Stimulated activated CD8-positive, alpha-beta memory T cell treated with anti-CD3 and anti-CD28 coated beads, Interleukin-12 subunit alpha, Interleukin-12 subunit beta, amount 100 ng/mL, for 1 hour (primary cell): ENCODE measurements around the gene C1QL1.

Source experiments
- DNase-seq: peaks from one replicate; pipeline ENCODE4 v3.0.0-alpha.2; 2020; ENCODE audit warnings: low read depth

C1QL1 gene

DNA sequence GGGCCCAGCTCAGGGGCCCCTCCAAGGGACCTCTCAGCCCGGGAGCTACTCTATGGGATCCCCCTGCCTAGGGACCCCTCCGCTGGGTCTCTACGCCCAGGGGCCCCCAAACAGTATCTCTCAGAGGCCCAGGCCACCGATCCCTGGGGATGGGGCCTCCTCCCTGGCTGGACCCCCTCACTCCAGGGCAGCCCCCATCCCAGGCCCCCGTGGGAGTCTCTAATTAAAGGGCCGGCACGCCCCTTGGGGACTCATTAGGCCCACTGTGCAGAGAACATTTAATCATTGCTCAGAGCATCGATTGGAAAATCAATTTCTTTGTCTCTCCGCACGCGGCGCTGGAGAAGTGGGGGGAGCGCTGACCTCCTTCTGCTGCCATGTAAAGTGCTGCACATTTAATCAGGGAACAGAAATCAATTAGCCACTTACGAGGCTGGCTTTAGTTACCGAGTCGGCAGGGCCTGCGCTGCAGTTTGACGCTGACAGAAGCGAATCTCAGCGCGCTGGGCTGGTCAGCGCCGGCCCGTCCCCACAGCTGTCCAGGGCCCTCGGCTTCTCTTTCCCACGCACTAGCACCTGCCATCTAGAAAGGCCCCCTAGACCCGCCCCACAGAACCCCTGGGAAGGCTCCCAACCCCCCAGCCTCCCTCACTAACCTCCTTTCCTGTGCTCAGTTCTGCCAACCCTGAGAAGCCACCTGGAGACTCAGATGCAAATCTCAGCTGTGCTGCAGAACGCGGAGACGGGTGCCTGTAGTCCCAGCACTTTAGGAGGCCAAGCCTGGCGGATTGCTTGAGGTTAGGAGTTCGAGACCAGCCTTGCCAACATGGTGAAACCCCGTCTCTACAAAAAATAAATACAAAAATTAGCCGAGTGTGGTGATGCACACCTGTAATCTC lies 20.2 kb upstream of the C1QL1 start:
- no peak for DNase-seq

DNA sequence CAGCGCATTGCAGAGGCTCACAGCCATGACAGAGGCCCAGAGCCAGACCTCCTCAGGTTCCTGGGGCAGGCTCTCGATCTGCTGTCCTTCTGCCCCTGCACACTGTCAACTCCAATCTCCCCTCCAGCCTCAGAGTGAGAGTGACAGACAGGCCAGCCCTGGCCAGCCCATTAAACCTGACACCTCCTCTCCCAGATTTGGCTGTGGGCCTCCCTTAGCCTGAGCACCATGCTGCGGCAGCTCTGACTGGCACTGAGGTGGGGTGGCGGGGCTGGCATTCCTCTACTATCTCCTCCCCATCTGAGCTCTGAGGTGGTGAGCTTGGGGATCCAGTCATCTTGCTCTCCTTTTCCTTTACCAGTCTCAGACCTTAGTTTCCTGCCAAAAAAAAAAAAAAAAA lies 15.5 kb upstream of the C1QL1 start:
- DNase-seq = no peak

DNA sequence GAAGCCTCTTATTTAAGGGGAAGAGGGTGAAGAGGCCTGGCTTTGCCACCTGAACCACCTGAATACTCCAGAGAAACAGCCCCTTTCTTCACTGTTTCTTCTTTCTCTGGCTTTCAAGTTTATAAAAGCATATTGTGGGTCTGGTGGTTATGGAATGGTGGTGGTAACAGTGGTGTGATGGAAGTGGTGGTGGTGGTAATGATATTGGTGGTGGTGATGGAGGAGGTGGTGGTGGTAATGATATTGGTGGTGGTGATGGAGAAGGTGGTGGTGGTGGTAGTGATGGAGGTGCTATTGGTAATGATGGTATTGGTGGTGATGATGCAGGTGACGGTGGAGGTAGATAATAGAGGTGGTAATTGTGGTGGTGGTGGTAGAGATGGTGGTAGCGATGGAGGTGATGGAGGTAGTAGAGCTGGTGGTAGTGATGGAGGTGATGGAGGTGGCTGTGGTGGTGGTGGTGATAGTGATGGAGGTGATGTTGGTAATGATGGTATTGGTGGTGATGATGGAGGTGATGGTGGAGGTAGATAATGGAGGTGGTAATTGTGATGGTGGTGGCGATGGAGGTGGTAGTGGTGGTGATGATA lies 14.1 kb upstream of the C1QL1 start:
- DNase-seq = no peak

DNA sequence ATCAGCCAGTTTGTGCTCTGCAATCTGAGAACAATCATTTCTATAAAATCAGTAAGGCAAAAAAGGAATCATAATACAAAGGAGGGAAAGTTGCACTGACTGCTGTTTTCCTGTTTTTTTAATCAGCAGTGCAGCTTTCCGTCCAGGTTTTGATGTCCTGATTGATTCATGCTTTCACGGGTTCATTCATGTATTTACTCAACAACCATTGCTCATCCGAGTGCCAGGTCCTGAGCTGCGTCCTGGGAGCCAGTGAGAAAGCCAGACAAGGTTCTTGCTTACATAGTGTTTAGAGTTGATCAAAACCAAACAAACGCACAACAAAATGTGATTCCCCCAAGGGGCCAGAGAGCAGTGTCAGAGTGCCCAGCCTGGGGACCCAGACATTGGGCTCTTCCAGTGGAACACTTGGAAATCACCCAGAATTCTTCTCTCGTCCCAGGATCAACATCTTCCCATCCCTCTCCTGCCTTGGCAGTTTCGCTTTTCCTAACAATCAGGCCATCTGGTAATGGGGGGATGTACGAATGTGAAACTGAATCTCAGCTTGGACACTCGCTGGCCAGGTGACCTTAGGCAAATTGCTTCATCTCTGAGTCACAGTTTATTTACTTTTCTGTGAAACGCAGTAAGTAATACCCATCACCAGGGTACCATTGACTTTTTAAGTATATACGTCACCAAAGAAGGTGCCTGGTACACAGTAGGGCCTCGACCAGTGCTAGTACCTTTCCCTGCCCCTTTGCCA lies 13.3 kb upstream of the C1QL1 start:
- DNase-seq = no peak

DNA sequence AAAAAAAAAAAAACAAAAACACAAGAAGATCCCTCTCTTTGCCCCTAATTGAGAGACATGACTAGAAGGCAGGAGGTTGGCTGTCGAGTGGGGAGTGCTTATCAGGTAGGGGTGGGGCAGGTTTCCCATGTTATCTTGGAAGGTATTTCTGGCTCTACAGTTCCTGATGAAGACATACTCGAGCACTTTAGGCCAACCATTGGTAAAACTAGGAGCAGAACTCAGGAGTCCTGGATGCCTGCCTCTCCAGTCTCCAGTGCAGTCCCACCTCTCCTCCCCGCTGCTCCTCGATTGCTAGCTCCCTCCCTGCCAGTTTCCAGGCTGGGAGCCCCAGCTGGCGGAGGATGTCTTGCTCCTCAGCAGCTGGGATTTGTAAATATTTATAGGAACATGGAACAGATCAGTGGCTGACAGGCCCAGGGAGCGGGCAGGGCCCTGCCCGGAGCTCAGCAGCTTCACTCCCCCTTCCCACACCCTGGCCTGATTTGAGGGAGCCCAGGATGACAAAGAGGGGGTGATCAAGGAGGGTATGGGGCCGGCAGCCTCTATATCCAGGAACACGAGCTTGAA lies 11.4 kb upstream of the C1QL1 start:
- DNase-seq = no peak

DNA sequence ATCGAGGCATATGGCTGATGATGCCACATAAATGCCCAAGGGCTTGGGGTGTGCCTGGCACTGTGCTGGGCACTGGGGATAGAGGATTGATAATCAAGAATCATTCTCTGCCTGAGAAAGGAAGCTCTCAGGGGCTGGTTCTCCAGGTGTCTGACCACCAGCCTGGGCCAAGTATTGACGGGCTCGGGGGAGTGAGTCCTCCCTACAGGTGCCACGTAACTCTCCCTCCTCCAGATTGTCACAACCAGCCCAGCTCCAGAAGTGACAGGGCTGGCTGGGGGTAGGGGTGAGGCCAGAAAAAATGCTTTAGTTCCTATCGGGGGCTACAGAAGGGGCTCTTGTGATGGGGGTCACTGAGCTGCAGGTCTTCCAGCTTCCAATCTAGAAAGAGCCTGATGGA lies 10.7 kb upstream of the C1QL1 start:
- no peak for DNase-seq

DNA sequence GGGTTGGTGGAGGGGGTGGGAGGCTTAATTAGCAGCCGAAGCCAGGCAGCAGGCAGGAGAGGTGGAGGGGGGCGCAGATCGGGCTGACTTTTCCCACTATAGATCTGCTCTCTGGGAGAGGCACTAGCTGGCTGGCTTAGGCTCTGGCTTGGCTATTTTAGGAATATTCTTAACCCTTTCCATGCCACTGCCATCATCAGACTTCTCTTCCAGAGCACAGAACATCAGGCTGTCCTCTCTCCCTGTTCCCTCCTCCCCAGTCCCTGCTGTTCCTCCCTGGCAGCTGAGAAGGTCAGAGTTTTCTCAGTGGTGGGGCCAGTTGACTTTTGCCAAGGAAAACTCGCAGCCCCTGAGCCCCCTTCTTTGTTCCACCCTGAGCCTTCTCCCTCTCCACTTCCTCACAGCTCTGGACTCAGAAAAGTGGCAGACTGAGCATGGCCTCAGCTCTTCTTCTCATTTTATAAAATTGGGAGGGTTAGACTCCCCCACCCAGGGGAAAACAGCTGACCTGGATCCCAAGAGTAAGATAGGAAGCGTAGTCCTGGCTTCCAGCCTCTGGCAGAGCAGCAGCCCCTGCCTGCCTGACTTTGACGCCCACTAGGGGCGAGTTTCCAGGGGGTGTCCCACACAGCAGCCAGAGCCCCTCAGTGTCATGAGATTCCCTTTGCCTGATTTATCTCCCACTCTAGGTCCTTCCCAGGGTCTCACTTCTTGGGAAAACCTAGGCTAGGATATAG lies 9.9 kb upstream of the C1QL1 start:
- DNase-seq = no peak

DNA sequence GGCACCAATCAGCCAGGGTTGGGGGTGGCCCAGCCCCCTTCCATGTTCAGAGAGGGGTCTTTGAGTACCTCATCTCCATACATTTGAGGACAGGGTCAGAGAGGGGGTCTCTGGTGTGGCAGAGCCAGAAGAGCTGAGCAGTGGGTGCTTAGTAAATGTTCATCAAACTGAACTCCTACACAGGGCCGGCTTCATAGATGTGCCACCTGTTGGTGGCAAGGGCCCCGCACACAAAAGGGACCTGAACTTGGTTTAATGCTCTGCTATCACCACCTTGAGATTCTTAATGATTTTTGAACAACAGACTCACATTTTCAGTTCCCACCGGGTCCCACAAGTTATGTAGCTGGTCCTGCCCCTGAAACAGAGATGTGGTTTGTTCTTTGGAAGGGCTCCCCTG lies 9.0 kb upstream of the C1QL1 start:
- DNase-seq = no peak

DNA sequence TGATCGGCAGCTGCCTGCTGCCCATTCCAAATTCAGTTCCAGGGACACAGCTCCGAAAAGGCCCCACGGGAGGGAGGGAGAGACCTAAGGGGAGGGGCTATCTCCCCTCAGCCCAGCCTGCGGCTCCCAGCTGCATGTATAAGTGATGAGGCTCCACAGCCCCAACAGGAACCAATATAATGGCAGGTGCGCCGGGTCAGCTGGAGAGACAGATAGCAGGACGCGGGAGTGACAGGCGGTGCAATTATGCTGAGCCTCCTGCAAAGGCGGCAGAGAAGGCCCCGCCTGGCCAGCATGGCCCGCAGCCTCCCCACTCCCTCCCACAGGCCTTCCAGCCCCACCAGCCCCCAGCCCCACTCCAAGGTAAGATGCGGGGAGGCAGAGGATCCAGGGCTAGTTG lies 8.1 kb upstream of the C1QL1 start:
- no peak for DNase-seq

DNA sequence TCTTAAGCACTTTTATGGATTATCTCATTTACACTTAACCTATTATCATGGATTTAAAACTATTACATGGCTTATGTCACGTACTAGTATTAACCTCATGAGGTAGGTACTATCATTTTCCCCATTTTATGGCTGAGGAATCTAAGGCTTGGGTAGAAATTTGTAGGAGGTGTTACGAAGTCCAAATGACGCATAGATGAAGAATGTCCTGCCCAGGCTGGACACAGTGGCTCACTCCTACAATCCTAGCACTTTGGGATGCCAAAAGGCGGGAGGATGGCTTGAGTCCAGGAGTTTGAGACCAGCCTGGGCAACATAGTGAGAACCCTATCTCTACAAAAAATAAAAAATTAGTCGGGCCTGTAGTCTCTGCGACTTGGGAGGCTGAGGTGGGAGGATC lies 4.8 kb upstream of the C1QL1 start:
- DNase-seq = no peak

DNA sequence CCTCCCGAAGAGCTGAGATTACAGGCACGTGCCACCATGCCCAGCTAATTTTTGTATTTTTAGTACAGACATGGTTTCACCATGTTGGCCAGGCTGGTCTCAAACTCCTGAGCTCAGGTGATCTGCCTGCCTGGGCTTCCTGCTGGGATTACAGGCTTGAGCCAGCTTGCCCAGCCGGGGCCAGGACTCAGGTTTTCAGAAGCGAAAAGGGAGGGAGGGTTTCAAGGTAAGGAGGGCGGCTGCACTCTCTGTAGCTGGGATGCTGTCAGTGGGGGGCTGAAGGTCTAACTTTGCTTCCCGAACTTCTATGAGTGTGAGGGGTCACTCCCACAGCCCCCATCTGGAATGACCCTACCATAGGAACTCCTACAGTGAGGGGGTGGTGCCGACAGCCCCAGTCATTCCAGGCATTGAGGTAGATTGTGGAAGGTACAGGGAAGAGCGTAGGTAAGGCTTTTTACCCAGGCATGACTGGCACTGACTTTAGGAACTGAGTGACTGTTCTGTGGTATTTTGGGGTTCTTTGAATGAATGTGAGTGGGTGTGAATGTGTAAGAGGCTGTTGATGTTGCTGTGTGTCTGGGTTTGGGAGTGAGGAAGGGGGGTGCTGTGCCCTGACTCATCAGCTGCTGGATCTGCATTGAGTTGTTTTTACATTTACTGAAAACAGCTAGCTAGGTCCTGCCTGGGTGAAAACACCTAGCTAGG lies 3.8 kb upstream of the C1QL1 start:
- DNase-seq = no peak

DNA sequence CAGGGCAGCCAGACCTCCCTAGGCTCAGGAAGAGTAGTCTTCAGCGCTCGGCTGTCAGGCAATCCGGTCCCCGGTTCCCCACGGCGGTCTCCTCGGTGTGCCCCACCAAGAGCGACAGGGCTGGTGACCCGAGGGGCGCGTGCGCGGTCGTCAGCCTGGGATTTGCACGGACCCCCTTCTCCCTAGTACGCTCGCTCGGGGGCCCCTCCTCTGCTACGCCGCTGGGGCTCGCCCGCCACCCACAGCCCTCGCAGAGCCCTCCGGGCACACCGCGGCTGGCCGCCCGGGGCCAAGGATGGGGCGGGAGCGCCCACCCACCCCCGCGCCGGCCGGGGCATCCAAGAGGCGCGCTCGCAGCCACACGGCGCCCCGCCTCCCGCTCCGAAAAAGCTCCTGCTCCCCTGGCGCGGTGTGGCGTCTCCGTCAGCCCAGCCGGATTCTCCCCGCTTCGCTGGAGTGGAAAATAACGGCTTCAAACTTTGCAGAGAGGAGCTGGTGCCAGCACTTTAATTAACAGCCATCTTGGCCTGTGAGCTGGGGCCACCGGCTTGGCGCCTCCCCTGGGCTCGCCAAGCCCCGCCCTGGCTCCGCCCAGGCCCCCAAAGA lies 2.1 kb upstream of the C1QL1 start:
- DNase-seq = no peak

DNA sequence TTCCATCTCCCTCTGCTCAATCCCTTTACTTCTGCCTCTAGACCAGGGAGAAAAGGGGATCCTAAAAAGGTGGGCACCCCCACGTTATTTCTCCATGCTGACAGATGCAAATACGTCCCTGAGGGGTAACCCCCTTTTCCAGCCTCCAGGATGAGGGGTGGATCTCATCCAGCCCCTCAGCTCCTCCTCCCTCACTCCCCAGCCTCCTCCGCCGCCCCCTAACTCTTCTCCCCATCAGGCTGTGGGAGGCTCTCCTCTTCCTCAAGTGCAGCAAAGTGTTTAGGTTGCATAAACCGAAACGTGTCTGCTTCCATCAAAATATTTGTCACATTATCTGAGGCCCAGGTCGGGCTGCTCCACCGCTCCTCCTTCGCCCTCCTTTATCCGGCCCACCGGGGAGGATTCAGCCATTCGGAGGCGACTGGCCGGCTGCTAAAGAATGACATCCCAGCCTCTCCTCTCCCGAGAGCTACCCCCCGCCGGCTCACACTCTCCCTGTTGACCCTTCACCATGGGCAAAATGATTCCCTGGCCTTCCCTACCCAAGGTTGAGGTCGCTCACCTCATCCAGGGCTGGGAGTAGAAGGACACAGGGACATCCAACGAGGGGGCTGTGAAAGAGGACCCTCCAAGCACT lies 1.2 kb upstream of the C1QL1 start:
- DNase-seq = no peak

DNA sequence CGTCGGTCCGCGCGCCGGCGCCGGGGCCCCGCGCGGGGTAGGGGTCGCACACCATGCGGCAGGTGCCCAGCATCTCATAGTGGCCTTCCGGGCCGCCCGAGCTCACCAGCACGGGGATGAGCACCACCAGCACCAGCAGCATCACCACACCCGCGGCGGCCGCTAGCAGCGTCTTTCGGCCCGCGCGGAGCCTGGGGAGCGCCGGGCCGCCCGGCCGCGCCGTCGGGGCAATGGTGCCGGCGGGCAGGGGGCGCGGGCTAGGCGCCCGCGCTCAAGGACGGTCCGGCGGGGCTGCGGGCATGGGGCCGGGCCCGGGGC lies 237 bp downstream of the C1QL1 start:
- DNase-seq = no peak

DNA sequence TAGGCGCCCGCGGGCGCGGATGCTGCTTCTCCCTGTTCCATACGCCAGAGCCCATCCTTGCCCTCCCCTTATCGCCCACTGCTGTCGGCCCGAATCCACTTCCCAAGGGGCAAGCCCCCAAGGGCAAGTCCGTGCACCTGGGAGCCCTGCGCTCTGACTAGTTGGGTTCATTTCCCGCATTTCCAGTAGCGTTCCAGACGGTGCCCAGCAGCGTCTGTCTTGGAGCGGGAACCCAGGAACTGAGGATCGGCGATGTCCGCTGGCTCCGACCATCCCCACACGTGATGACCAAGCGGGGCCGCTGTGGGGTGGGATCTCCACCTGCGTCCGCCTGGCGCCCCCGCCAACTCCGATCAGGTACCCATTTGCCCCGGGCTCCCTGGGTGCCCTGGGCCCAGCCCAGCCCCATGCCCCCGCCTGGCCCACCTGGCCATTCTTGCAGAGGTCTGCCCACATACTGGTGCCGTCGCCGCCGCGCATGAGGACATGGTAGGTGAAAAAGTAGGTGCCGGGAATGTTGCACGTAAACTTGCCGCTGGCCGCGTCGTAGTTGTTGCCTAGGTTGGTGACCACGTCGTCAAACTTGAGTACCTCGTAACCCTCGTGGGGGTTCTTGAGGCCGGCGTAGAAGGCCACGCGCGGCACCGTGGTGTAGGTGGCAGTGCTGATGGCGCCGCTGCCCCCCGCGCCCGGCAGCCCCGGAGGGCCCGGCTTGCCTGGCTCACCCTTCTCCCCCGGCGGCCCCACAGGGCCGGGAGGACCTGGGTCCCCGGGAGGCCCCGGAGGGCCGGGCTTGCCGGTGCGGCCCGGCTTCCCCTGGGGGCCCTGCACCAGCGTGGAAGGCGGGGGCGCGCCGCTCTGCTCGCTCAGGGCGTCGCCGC lies 837 bp downstream of the C1QL1 start:
- no peak for DNase-seq

DNA sequence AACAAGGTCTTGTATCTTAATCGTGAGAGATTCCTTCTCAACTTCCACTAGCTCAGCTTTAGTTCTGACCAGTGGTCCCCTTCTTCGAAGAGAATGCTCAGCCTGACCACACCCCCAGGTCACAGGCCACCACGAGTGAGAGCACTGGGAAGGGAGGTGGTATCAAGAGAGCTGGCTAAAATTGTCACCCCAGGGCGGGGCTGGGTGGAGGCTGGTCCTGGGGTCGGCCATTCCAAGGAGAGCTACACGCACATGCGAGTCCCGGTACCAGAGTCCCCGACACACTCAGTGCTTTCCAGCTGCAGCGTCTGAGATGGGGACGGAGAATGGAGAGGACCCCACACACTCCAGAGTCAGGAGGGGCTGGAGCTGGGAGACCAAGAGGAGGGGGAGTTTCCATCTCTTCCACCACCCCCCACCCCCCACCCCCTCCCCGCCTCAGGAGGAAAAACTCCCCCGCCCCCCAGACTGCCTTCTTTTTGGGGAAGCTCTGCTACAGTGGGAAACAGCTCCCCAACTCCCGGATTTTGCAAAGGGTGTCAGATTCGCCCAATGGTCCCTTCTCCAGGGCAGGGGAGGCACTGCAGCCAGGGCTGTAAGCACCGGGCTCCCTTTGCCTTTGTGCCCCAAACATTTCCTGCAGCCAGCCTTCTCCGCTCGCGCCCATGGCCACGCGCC lies 1.6 kb downstream of the C1QL1 start:
- DNase-seq = no peak

DNA sequence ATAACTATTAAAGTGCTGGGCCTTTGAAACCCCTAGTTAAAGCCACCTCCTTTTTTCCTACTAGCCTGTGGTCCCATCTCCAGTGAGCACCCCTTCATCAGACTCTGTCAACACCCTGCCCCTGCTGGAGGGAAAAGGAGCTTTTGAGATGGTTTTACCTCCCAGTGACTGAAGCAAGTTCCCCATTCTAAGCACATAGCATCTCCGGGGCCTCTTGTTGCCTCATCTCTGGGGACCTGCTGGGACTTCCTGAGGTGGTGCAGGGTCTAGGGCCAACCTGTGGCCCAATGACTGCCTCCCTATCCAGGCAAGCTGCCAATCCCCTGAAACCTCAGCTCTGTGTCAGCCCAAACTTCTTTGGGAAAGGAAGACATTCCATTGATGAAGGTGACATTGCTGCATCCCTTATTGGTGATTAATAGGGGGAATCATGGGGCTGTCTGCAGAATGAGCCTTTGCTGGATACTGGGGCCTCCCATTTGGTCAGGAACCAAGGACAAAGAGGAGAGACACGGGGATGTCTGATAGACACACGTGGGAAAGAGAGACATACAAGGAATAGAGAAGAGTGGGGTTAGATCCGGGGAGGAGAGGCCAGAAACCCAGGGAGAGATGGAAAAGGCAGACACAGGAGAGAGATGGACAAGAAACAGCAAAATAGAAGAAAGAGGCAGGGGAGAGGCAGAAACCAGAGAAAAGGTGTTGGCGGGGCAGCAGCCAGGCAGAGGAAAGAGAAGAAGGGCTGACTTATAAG lies 2.4 kb downstream of the C1QL1 start:
- DNase-seq = no peak

DNA sequence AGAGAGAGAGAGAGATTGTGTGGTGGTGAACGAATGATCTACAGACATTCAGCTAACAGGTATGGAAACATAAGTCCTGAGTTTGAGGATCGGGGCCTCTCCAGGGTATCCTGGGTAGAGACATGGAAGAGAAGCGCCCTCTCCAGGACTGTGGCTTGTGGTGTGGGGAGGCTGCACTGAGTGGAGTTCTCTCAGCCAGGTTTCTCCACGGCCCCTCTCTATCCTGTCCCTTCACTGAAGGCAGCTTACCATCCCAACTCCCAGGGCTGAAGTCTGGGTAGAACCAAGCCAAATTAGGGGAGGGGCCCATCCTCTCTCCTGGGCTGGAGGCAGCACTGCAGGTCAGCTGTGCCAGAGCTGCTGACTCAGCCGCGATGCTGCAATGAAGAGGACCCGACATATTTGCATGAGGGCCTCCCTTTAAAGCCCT lies 6.2 kb downstream of the C1QL1 start:
- no peak for DNase-seq
